Measurements from ENCODE around the gene AGXT.

GRCh38 chr2:240832921-240833494 lies 35.6 kb upstream of the AGXT start:
- TF ChIP-seq CTCF (IDR thresholded peaks at IDR 0.05) (no peak), POLR2A (IDR thresholded peaks at IDR 0.05) (no peak), POLR2AphosphoS5 (IDR thresholded peaks at IDR 0.05) (no peak)
